SK-N-SH (cell line): ENCODE measurements around the gene ADORA3.

Experiments
- CTCF ChIP-seq: fragments of 200-600 bp; sonication (generic); IDR thresholded peaks from 2 replicates; pipeline ENCODE4 v1.6.1; 2017; ENCODE audit warnings: antibody characterized with exemption, mild to moderate bottlenecking, moderate library complexity
- EP300 ChIP-seq, 2 experiments: IDR thresholded peaks; 2 replicates each; pipeline versions ENCODE4 v1.4.0 to v1.6.1; 2012; ENCODE audit warnings: borderline replicate concordance in 1 of 2, low read depth in 1 of 2, low read length in 1 of 2
- RFX5 ChIP-seq: IDR thresholded peaks from 2 replicates; pipeline ENCODE4 v1.6.1; 2012; ENCODE audit warnings: mild to moderate bottlenecking, improper control_type of control experiment, low read length

DNA sequence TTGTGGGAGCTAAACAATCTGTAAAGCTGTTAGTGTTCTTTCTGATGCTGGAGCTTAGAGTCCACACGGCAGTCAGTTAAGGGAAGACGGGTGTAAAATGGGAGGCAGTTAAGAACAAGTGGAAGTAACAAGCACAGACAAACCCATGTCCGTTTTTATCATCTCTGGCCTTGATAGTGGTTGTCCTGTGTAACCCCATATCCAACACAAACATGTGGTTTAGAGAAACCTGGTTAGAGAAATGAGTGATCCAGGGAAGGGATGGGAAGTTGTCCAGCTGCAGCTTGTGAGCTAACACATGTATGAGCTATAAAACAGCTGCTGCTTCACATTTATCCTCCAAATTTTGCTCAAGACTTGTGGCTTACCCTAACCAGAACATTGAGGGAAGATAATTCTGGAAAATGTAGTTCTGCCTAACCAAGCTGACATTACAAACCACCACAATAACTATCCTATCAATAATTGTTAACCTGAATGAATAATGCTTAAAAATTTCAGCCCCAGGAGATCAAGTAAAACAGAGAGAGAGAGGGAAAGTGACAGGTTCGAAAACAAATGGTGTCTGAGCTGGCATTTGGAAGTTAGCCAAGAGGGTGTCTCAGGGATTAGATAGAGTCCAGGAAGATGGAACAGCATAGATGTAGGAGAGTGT, 40.3 kb downstream of the ADORA3 start:
- TF ChIP-seq CTCF (no peak), RFX5 (no peak), EP300 (IDR thresholded peaks at IDR 0.05; ENCODE audit: borderline replicate concordance in 1 of 2, low read depth in 1 of 2, low read length in 1 of 2) (no peak)
